ENCODE data around the gene NDUFS6.

GRCh38 chr5:1770443-1770802, 30.8 kb upstream of the NDUFS6 start:
- TF ChIP-seq CTCF (conservative IDR thresholded peaks at IDR 0.05; ENCODE audit: low read depth, low read length) (no peak), EZH2 (IDR thresholded peaks at IDR 0.05; ENCODE audit: low read length, unreplicated experiment) (no peak), EZH2phosphoT487 (IDR thresholded peaks at IDR 0.05; ENCODE audit: borderline replicate concordance, low read length) (no peak)
